ENCODE measurements around the gene FOXE3. TPM values are rescaled to one million over a fixed set of nuclear protein-coding genes. Genes with fewer than 3 reads are reported as not detected.

Gene FOXE3
- total RNA-seq, 1 experiment from 2014 or later, result 0.28 TPM

DNA sequence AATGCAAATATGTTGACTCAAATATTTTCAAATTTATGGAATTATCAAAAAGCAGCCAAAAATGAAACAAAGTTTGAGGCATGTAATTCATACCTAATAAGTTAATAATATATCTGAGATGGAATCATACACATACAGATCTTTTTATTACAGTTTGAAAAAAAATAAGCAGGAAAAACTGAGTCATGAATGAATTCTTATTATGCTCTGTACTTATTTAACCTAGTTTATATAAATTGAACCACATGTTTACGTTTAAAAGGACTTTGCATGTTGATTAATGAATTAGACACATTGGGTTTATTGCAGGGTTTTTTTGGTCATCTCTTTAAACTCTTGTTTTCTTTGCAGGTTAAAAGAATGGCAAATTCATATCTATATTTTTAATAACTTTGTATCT, 41.6 kb upstream of the FOXE3 start:
- intact Hi-C loops (cut with micrococcal nuclease; ENCODE audit: unreplicated experiment), result no loop called here
- TF ChIP-seq, protein P1, sequence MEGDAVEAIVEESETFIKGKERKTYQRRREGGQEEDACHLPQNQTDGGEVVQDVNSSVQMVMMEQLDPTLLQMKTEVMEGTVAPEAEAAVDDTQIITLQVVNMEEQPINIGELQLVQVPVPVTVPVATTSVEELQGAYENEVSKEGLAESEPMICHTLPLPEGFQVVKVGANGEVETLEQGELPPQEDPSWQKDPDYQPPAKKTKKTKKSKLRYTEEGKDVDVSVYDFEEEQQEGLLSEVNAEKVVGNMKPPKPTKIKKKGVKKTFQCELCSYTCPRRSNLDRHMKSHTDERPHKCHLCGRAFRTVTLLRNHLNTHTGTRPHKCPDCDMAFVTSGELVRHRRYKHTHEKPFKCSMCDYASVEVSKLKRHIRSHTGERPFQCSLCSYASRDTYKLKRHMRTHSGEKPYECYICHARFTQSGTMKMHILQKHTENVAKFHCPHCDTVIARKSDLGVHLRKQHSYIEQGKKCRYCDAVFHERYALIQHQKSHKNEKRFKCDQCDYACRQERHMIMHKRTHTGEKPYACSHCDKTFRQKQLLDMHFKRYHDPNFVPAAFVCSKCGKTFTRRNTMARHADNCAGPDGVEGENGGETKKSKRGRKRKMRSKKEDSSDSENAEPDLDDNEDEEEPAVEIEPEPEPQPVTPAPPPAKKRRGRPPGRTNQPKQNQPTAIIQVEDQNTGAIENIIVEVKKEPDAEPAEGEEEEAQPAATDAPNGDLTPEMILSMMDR (conservative IDR thresholded peaks at IDR 0.05), result no peak
- TF ChIP-seq EZH2 (IDR thresholded peaks at IDR 0.05; ENCODE audit: low read depth), result no peak
- H4K20me1 ChIP-seq (ENCODE audit: insufficient read depth), result peaks cover 4% of the 10 kb centered on the region
- BruUV-seq (replicated peaks), result no TSS peak
- ChIA-PET CTCF (no interaction called here), POLR2A (ENCODE audit: unreplicated experiment) (no interaction called here)
- no peak for DNase-seq
- no peak overlapping the region for H3K4me2 ChIP-seq
- no peaks in the 10 kb centered on the region for H3K79me2 ChIP-seq (ENCODE audit: low read depth)
- no peak overlapping the region for H3K4me3 ChIP-seq
- H3K9me3 ChIP-seq (ENCODE audit: insufficient read depth, low read depth), result no peaks in the 10 kb centered on the region
- H3K9me2 ChIP-seq (ENCODE audit: insufficient read depth), result no peaks in the 10 kb centered on the region
- no peak overlapping the region for H2AFZ ChIP-seq
- peaks cover 12% of the 10 kb centered on the region; the same call in 1 of the 2 replicates for H3K36me3 ChIP-seq (ENCODE audit: low read depth)
- no peaks in the 10 kb centered on the region for H3K27me3 ChIP-seq (ENCODE audit: insufficient read depth, low read depth)
- H3F3A ChIP-seq (ENCODE audit: insufficient read depth, low read depth), result peaks cover 10% of the 10 kb centered on the region; the same call in 1 of the 2 replicates
- no peak overlapping the region for H3K27ac ChIP-seq
- no peaks in the 10 kb centered on the region for H3K4me1 ChIP-seq (replicated peaks; ENCODE audit: insufficient read depth)

DNA sequence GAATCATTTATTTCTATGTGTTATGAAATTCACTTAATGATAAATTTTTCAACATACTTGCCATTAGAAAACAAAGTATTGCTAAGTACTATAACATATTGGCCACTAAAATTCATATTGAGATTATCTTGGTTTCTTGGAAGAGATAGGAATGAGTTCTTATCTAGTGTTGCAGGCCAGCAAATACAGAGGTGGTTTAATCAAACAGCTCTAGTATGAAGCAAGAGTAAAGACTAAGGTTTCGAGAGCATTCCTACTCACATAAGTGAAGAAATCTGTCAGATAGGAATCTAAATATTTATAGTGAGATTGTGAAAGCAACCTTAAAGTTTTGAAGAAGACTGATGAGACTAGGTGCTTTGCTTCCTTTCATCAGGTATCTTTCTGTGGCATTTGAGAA, 37.9 kb upstream of the FOXE3 start:
- no peak overlapping the region for H3K4me2 ChIP-seq
- no peak for TF ChIP-seq EZH2 (IDR thresholded peaks at IDR 0.05; ENCODE audit: low read depth)
- TF ChIP-seq, protein P1 (conservative IDR thresholded peaks at IDR 0.05), result no peak
- no peak overlapping the region for H3K4me3 ChIP-seq
- H3K4me1 ChIP-seq (replicated peaks; ENCODE audit: insufficient read depth), result no peaks in the 10 kb centered on the region
- POLR2A ChIA-PET (ENCODE audit: unreplicated experiment), result no interaction called here
- no peaks in the 10 kb centered on the region for H3K9me2 ChIP-seq (ENCODE audit: insufficient read depth)
- H3K27me3 ChIP-seq (ENCODE audit: insufficient read depth, low read depth), result no peaks in the 10 kb centered on the region
- no TSS peak for BruUV-seq (replicated peaks)
- peaks cover 10% of the 10 kb centered on the region; the same call in 1 of the 2 replicates for H3F3A ChIP-seq (ENCODE audit: insufficient read depth, low read depth)
- no peaks in the 10 kb centered on the region for H4K20me1 ChIP-seq (ENCODE audit: insufficient read depth)
- H3K9me3 ChIP-seq (ENCODE audit: insufficient read depth, low read depth), result no peaks in the 10 kb centered on the region
- CTCF ChIA-PET, result no interaction called here
- no peak overlapping the region for H3K27ac ChIP-seq
- H3K79me2 ChIP-seq (ENCODE audit: low read depth), result no peaks in the 10 kb centered on the region
- 0 out of 2 replicates have a peak, but pooled peaks cover 16% of the 10 kb centered on the region for H3K36me3 ChIP-seq (ENCODE audit: low read depth)
- H2AFZ ChIP-seq, result no peak overlapping the region
- intact Hi-C loops (cut with micrococcal nuclease; ENCODE audit: unreplicated experiment), result loop anchor here (5.0 kb wide), 1 partner anchor 66 kb away; the partner anchor contains the start of gene STIL
- DNase-seq, result no peak

DNA sequence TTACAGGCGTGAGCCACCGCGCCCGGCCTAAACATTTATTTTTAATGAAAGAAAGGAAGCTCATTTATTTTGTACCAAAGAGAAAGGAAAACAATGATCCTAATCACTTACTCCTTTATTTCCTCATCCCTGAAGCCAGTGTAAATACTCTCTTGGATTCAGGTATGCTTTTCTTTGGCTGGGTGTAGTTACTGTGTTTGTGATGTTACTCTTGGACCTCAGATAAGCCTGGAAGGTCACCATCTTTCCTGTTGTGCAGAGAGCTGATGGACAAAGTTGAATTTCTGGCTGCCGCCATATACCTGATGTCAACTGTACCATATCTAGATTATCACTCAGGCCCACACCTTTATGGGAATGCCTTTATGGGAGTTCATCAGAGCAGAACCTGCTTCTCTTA, 35.4 kb upstream of the FOXE3 start:
- no peak for DNase-seq
- no TSS peak for BruUV-seq (replicated peaks)
- POLR2A ChIA-PET (ENCODE audit: unreplicated experiment), result interaction anchor here (0.7 kb wide), 1 partner anchor 93 kb away, joined by 5 read pairs; no protein-coding TSS in a partner anchor
- Histone ChIP-seq H3K9me3 (ENCODE audit: insufficient read depth, low read depth) (no peaks in the 10 kb centered on the region), H3K4me1 (replicated peaks; ENCODE audit: insufficient read depth) (no peaks in the 10 kb centered on the region), H3K79me2 (ENCODE audit: low read depth) (no peaks in the 10 kb centered on the region), H3K4me3 (no peak overlapping the region), H2AFZ (no peak overlapping the region), H3K27ac (no peak overlapping the region), H3K36me3 (ENCODE audit: low read depth) (0 out of 2 replicates have a peak, but pooled peaks cover 14% of the 10 kb centered on the region), H3K27me3 (ENCODE audit: insufficient read depth, low read depth) (no peaks in the 10 kb centered on the region), H4K20me1 (ENCODE audit: insufficient read depth) (no peaks in the 10 kb centered on the region), H3F3A (ENCODE audit: insufficient read depth, low read depth) (peaks cover 10% of the 10 kb centered on the region; the same call in 1 of the 2 replicates), H3K4me2 (no peak overlapping the region), H3K9me2 (ENCODE audit: insufficient read depth) (no peaks in the 10 kb centered on the region)
- CTCF ChIA-PET, result interaction anchor here (0.6 kb wide), 1 partner anchor 8 kb away, joined by 4 read pairs; no protein-coding TSS in a partner anchor
- intact Hi-C loops (cut with micrococcal nuclease; ENCODE audit: unreplicated experiment), result no loop called here
- no peak for TF ChIP-seq EZH2 (IDR thresholded peaks at IDR 0.05; ENCODE audit: low read depth)
- TF ChIP-seq, protein P1 (conservative IDR thresholded peaks at IDR 0.05), result no peak

Measured in PC-9 (cell line).